Effector CD4-positive, alpha-beta T cell (primary cell): Measurements from ENCODE around the gene CPNE4.

ENCODE experiments used
- DNase-seq: peaks from one replicate; pipeline ENCODE4 v3.0.0-alpha.2; 2020

CPNE4 gene

DNA sequence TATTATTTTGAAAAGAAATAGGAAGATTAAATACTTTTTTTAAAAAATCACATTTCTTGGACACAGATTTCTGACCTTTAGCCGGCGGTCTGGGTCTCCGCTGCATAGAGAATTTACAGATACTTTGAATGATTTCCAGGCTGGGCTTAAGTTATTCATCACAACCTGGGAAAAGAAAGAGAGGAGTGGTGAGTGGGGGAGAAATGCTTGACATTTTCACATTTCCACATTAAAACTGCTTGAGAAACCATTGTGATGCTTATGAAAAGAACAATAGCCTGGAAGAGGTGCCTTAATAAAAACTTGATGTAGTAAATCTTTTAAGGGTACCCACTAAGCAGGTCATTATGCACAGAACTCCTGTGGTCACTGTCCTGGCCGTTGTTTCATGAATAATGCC is 365.2 kb downstream of the CPNE4 start:
- DNase-seq = no peak

- DNase-seq = no peak
These were observed 376.0 kb downstream of the CPNE4 start for GRCh38 chr3:131658771-131659170.

DNA sequence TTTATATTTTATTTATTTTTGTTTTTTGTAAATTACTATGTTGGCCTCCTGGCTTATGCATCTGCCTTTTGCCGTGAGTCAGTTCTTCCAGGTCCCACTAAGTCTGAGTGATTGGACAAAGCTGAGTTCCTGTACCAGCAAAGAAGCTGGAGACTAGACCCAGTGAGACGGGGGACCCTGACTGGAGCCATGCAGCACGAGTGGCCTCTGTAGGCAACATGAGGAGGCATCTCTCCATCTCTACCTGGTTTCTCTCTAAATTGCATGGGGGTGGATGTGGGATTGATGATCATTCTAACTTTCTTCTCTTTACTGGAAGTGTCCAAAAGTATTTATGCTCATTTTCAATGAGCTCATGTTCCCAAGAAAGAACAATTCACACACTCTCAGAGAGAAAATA is 376.7 kb downstream of the CPNE4 start:
- DNase-seq = no peak

DNA sequence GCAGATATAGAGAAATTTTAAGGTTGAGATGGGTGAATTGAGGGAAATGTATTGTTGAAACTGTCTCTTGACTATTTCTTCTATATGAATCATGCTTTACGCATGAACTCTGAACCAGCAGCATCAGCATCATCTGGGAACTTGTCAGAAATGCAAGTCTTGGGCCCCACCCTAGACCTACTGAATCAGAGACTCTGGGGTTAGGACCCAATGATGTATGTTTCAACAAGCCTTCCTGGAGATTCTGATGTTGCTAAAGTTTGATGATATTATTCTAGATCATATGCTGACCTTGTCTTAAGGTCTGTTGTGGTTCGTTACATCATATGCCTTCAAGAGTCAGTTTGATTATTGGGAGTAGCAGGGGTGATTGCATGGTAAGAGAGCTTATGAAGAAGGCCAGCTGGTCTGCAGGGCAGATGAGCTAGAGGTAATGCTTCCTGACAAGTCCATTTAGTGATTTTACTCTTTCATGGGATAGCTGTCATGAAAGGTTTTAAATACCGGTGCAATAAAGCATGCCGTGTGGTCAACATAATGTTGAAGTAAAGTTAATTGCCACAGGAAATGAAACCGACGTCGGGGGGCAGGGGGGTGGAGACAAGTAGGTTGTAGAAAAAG is 379.6 kb downstream of the CPNE4 start:
- no peak for DNase-seq

DNA sequence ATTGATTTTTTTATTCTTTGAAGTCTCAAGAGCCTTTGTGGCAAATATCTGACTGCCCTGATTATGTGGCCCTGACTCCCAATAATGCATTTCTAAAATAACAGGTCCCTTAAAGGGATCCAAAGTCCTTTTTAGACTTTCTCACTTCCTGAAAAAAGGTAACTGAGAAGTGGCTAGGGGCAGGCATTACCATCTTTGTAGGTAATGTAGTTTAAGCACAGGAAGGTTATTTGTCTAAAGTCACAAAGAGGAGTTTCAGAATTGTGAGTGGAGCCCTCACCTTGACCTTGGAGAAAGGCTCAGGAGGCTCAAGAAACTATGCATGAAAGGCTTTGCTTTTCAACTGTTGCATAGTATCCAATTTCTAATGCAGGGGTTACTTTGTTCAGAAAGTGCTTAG is 389.2 kb downstream of the CPNE4 start:
- DNase-seq = no peak

DNA sequence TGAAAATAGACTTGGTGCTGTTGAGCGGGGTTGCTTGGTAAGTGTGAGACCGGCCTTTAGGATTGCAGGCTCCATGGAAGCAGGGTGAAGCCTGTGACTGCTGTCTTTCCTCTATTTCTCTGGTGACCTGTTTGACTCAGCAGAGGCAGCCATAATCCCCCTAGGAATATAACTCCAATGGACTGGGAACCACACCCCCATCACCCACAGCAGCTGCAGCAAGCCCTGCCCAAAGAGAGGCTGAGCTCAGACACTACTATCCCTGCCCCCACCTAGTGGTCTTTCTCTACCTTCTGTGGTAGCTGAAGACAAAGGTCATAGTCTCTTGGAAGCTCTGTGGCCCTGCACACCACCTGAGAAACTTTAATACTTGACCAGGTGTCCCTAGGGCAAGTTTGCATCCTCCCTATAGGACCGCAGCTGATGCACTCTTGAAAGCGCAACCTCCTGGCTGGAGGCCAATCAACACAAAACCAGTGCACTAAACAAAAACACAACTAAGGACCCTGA is 398.5 kb downstream of the CPNE4 start:
- no peak for DNase-seq

GRCh38 chr3:131630807-131631206 is 404.0 kb downstream of the CPNE4 start:
- no peak for DNase-seq

DNA sequence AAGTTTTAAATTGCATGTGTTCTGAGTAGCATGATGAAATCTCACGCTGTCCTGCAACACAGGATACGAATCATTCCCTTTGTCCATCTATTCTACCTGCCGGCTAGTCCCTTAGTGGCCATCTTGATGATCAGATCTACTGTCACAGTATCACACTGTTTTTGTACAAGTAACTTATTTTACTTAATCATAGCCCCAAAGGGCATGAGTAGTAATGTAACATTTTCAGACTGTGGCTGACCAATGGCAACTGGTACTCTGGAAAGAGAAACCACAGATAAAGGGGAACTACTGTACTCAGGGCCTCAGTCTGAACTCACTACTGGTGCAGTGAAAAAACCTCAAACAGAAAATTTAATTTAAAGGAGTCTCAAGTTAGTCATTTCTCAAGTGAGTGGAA is 404.7 kb downstream of the CPNE4 start:
- DNase-seq = no peak

DNA sequence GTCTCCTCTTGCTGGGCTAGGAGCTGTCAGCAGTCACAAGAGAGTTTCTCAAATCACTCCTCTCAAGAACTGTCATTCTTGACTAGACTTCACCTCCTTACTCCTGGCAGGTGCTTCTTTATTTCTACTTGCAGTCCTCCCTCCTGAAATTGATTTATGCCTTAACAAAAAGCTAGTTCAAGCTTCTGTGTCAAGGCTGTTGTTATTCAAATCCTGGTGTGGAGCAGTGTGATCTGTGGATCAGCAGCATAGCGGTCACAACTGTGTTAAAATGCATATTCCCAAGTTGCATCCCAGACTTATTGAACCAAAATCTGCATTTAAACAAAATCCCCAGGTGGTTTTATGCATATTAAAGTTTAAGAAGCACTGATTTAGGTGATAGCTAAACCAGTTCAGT is 411.4 kb downstream of the CPNE4 start:
- DNase-seq = no peak

- no peak for DNase-seq
These were observed 412.1 kb downstream of the CPNE4 start for GRCh38 chr3:131622726-131623125.

DNA sequence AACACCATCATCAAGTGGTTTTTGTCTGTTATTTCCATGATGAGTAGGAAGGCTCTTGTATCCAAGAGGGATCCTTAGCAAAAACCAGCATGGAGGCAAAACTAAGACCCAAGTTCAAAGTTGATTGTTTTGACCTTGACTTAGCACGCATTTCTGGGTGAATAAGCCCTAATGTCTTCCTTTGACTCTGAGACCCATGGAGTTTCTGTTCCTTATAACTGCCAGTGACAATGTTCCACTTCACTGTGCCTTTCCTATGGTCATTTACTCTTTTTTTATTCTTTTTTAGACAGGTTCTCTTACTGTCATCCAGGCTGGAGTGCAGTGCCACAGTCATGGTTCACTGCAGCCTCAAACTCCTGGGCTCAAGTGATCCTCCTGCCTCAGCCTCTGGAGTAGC is 413.8 kb downstream of the CPNE4 start:
- DNase-seq = no peak

DNA sequence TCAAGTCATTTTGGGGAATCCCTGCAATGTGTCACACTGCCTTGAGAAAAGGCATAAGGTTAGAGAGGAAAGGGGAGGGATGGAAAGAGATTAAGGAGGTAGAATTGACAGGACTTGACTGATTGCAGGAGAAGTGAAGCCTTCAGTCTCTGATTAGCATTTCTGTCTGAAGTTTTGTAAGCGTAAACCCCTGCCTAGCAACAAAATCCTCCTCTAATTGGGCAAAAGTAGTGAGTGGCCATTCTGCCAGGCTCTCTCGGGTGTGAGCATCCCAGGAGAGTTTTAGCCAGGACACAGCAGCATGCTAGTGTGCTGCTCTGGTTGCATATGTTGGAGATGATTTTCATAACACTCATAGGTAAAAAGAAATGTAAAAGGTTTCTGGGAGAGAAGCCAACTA is 415.0 kb downstream of the CPNE4 start:
- DNase-seq = no peak

DNA sequence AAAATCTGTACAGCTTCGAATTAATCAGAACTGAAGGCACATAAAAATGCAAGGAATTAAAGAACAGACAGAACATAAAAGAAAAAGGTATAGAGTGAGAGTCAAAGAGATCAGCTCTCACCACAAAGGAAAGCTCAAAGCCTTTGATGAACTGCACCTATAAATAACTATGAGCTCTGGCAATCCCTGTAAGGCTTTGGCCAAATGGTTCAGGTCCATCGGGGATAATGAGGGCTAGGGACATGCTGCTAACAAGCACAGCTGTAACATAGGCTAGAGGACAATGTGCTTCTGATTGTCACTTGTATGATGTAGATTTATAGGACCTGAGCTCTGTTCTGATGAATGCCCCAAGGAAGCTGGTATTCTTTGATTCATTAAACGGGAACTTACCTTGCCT is 418.1 kb downstream of the CPNE4 start:
- no peak for DNase-seq

DNA sequence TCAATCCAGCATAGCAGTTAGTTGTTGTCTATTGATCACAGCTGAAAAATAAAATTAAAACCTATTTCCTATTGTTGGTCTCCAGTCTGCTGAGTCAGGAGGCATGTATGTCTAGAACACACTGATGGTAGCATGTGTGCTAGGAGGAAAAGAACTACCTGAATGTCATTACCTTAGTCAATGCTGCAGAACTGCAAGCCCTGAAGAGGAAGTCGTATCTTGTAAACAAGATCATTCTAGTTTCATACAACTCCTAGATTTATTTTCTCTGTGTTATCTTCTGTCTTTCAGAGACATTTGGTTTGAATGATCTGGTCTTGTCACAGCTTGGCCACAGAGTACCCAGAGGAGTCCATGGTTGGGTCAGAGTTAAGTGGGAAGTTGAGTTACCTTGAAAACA is 422.1 kb downstream of the CPNE4 start:
- no peak for DNase-seq

DNA sequence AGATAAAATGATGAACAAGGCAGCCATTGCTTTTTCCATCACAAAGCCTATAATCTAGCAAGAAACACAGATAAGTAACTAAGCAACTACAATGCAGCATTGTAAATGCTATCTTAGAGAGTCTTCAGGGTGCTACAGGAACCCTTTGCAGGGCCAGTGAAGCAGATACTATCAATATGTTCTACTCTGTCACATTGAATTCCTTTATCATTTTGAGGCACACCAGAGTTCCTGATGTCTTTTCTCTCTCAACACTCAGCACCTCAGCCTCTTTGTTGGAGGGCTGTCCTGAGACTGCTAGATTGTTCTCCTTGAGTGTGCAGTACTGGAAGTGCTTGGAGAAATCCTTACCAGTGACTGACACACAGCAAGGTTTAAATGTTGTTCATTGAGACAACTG is 424.6 kb downstream of the CPNE4 start:
- DNase-seq = no peak

DNA sequence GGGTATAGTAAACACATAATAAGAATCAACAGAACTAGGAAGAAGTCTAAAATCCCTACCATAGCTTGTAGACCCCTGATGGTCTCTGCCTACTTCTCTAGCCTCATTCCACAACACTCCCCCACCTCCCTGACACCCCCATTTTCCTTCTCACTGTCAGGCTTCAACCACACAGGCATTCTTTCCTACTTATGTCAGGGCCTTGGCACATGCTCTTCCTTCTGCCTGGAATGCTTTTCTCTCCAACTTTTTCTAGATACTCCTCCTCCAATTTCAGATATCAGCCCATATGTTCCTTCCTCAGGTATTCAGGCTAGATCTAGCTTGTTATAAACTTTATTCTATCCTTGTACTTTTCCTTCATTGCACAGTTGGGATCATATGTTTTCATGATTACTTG is 426.1 kb downstream of the CPNE4 start:
- no peak for DNase-seq

GRCh38 chr3:131608296-131608695 is 426.5 kb downstream of the CPNE4 start:
- DNase-seq = no peak

DNA sequence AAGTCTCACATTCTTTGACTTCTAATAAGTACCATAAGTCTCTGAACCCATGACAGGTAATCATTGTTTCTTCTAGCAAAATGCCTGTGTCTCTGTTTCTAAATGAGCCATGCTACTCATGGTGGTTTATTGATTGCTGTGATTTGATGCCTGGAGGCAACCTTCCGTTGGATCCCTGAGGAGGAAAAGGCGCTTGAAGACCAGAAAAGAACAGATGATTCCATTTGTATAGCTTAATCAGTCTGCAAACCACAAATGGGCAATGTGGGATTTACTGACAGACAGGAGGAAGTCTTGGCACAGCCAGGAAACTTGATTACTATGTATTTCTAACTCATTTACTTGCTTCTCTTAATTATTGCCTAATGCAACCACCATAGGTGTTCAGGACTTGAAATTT is 428.9 kb downstream of the CPNE4 start:
- no peak for DNase-seq

DNA sequence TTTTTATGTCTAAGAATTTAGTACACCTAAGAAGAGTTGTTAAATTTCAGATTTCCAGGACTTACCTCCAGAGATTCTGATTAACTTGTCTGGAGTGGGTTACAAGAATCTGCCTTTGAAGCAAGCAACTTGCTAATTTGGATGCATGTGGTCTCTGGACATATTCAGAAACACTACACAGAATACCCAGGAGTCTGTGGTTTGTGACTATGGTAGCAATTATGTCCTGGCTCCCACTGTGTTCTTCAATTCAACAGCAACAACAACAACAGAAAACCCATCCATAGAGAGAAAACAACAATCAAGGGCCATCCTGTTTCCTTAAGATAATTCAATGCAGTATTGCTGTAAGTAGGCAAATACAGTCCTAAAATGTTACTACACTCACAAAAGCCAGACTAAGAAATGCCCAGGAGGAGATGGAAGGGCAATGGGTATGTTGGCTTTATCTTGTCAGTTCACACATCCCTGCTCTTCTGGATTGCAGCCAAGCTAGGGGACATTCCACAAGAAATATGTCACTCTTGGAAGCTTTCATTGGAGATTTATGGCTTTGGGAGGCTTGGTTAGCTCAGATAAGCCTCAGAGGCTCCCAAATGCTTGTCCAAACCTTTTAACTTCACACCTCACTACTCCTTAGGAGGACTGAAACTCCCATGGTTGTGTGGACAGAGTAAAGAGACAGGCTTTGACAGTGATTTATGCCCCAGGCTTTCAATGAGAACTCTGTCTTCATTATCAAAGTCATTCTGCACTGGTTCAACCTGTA is 432.6 kb downstream of the CPNE4 start:
- DNase-seq = no peak

DNA sequence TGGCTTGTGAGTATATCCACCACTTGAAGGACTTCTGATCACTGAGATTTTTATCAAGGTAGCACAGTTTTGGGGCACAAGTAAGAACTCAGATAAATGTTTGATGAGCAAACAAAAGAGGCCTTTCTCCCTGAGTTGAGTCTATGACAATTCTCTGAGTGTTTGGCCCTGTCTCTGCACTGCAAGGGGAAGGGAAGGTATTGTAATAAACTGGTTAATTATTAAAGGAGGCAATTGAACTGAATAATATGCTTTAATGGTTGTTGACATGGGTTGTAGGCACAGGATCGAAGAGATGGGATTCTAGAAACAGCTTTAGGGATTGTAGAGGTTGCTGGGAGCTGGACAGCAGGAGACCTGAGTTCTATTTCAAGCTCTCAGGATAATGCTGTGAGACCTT is 437.0 kb downstream of the CPNE4 start:
- no peak for DNase-seq

DNA sequence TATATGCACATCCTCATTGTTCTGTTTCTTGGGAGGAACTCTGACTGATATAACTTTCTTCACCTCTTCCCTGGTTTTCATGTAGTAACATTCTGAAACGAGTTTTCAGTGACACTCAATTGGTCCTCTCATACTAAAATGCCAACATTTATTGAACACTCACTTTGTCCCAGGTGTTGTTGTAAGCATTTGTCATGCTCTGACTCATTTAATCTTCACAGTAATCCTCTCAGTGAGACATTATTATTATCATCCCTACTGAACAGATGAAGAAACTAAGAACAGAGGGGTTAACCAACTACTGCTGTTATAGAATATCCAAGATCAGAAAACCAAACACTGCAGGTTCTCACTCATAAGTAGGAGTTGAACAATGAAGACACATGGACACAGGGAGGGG is 437.9 kb downstream of the CPNE4 start:
- DNase-seq = no peak

DNA sequence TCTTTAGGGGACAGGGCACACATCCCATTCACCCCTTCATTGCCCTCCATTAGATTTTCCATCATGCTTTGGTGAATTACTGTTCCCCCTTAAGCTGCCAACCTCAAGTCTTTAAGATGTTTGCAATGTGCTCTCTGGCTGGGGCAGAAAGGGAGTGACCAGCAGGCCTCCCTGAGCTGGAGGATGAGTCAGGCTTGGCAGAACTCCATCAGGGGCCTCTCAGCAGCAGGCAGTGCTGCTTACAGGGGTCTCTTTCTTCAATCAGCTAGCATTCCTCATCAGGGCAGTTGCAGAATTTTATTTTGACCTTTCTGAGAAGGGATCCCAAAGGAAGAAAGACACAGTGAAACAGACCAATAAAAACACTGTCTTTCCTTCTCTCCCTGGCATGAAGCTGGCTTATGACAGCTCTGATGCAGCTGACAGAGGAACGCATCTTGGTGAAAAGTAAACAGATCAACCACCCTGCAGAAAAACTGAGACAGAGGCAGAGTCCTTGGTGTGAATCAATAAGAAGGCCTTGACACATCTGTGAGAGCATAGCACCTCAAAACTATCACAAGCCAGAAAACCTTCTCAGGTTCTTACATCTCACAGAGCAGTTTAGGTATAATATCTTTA is 443.3 kb downstream of the CPNE4 start:
- DNase-seq = no peak

DNA sequence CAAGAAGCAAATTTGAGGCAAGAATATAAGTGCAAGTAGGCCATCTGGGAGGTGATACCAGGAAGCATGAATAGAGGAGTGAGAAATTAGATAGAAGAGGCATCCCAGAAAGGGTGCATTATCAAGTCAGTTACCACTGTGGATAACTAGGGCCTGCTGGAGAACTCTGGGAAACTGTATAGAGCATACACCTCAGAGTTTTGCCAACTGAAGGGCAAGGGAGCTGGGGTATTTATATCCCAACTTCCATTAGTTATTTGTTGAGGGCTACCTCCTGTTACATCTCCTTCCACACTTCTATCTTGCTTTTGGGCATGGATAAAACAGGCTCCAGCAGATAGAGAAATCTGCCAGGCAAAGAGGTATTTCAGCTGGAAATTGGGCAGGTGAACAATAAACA is 448.5 kb downstream of the CPNE4 start:
- no peak for DNase-seq

- DNase-seq = no peak
These were observed 452.4 kb downstream of the CPNE4 start for GRCh38 chr3:131582438-131582837.
